ENCODE measurements around the gene SUN2.
"Not testable (repeated sequence)": the region's sequence is repeated elsewhere in the genome, so short reads cannot be mapped to it uniquely, and the experiment has no call there.

Gene SUN2, protein sequence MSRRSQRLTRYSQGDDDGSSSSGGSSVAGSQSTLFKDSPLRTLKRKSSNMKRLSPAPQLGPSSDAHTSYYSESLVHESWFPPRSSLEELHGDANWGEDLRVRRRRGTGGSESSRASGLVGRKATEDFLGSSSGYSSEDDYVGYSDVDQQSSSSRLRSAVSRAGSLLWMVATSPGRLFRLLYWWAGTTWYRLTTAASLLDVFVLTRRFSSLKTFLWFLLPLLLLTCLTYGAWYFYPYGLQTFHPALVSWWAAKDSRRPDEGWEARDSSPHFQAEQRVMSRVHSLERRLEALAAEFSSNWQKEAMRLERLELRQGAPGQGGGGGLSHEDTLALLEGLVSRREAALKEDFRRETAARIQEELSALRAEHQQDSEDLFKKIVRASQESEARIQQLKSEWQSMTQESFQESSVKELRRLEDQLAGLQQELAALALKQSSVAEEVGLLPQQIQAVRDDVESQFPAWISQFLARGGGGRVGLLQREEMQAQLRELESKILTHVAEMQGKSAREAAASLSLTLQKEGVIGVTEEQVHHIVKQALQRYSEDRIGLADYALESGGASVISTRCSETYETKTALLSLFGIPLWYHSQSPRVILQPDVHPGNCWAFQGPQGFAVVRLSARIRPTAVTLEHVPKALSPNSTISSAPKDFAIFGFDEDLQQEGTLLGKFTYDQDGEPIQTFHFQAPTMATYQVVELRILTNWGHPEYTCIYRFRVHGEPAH
- long read RNA-seq, donor 1: 0 reads
- long read RNA-seq, donor 2, partial matches to known transcripts: 0 of 1 reads
- long read RNA-seq, donor 2, other reads (novel, unspliced or antisense): 0 of 1 reads
- long read RNA-seq, donor 3: 0 reads
- long read RNA-seq, donor 4, partial matches to known transcripts: 0 of 1 reads
- long read RNA-seq, donor 4, other reads (novel, unspliced or antisense): 0 of 1 reads
- long read RNA-seq, donor 5, partial matches to known transcripts: 24 of 34 reads
- long read RNA-seq, donor 5, other reads (novel, unspliced or antisense): 10 of 34 reads
- long read RNA-seq, donor 6: 0 reads
- long read RNA-seq, donor 7, partial matches to known transcripts: 5 of 11 reads
- long read RNA-seq, donor 7, other reads (novel, unspliced or antisense): 6 of 11 reads
- long read RNA-seq, donor 8: 0 reads

DNA sequence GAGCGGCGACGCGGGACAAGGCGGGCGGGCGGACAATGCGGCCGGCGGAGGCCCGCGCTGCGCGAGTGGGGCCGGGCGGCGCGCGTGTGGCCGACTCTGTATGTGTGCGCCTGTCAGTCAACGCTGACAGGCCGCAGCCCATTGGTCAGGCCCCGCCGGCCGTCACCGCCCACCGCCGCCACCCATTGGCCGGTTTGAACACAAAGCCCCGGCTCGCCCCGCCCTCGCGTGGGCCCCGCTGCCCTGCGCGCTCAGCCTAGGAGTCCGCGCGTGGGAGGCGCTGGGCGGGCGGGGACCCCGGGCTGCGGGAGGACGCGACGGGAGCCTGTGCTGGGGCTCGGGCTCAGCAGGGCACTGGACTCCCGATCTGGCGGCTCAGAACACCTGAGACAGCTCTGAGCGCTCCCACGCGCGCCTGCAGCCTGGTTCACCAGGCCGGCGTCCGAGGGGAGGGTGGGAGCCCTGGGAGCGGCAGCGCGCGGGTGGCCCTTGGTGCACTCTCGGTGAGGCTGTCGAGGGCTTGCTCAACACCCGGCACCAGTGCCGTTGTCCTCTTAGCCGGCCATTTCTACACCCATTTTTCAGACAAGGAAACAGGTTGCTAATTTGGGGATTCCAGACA, at the start of gene SUN2:
TSS of gene SUN2 (minus strand) at position 88 of the 622 bp plus-strand sequence. CDS start 3,370 bp downstream, outside the sequence.
- DNase-seq: peak; percentile 85

DNA sequence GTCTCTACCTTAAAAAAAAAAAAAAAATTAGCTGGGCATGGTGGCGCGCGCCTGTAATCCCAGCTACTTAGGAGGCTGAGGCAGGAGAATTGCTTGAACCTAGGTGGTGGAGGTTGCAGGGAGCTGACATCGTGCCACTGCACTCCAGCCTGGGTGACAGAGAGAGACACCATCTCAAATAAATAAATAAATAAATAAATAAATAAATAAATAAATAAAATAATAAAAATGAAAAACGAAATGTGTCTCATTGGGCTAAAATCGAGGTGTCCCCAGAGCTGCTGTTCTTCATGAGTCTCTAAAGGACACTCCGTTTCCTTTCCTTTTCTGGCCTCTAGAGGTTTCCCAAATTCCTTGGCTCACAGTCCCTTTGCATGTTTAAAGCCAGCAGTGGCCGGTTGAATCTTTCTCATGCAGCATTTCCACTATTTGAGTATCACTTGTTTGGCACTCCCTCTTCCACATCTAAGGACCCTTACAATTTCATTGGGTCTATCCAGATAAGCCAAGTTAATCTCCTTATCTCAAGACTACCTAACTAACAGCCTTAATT, 49.3 kb upstream of the SUN2 start:
- DNase-seq: not testable (repeated sequence)

DNA sequence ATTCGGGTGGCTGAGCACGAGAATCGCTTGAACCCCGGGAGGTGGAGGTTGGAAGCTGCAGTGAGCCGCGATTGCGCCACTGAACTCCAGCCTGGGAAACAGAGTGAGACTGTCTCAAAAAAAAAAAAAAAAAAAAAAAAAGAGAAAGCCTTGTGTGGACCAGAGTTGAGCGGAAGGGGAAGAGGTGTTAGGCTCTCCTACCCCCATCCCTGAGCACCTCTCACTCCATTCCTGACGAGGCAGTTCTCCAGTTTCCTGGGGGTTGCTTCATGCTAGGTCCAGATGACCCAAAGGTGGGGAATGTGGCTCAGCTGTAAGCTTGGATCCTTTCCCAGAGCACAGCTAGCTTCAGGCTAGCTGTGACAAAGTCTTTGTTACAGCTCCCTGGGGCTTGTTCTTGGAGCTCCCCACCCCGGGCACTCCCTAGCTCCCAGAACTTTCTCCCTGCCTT, 46.9 kb upstream of the SUN2 start:
- peak; percentile 29 for DNase-seq

DNA sequence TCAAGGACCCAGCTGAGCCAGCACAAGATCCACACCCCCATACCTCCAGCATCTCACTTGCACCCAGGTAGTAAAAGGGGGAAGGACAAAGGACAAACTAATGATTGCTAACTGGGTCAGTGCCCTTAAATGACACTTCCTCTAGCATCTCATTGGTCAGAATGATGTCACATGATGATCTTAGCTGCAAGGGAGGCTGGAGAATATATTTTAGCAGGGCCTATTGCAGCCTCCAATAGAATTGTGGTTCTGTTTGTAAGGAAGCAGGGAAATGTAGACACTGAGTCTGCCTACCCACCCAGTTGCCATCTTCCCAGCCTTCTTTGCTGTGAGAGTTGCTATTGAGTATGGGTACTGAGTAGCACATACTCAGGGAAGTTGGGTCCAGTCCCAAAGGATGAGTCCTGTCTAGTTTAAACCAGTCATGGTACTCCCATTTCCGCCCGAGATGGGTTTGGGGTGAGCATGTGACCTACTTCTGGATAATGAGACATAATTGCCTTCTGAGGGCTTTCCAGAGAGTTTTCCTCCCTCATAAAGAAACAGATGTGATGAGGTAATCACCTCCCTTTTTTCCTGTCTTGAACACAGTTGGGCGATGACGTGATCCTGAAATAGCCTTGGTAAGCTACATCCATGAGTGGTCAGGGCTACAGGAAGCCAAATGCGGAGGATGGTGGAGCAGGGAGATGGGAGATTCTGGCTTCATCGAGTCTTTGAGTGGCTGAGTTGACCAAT, 43.6 kb upstream of the SUN2 start:
- DNase-seq: no peak

DNA sequence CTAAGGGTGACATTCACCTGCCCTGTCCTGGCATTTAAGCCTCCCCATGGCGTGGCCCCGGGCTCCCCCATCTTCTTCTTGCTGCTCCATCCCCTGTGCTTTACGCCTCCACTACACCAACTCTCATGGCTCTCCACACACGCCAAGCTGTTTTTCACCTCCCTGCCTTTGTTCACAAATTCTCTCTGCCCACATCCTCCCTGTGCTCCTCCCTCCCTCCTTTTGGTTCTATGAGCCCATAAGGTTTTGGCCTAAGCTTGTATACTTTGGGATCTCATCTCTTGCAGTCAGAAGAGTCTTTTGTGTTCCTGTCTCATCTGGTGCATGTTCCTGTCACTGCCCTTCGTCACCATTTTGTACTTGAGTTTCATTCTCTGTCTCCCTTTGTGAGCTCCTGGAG, 42.7 kb upstream of the SUN2 start:
- no peak for DNase-seq

DNA sequence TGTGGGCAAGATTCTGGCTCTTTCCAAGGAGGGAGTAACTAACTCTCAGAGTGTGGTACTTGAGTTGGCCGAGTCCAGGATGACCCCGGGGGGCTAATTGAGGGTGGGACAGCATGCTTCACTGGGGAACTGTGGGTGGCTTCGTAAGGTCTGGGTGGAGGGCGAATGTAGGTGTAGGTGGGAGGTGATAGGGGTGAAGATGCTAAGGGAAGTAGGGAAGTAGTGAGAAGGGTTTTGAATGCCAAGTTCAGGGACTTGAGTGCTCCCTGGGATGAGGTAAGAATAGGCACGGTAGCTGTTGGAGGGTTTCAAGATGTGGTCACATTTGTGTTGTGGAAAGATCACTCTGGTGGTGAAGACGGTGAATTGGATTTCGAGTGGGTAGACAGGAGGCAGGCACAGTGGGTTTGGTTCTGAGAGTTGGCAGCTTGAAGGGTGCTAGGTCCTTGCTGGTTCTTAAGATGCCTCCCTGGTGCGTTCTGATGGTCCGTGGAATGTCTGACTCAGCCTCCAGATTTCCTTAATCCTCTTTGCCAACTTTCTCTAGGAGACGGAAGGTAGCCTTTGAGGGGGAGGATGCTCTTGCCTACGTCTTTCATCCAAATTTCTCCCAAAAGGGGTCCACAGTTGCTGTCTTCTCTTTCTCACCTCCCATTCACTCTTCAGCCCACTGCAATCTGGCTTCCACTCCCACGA, 40.6 kb upstream of the SUN2 start:
- no peak for DNase-seq

DNA sequence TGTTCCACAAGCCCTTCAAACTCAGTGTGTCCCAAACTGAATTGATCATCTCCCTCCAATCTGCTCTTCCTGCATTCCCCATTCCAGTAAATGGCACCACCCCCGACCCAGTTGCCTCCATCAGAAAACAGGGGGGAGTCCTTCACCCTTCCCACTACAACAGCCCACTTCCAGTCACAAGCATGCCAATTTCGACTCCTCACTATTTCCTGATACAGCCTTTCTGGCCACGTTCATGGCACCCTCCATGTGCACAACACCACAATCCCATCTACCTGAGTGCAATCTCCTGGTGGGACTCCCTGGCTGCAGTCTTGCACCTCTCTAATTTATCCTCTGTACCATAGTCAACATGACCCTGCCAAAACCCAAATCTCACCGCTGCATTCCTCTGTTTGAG, 39.8 kb upstream of the SUN2 start:
- DNase-seq: no peak

DNA sequence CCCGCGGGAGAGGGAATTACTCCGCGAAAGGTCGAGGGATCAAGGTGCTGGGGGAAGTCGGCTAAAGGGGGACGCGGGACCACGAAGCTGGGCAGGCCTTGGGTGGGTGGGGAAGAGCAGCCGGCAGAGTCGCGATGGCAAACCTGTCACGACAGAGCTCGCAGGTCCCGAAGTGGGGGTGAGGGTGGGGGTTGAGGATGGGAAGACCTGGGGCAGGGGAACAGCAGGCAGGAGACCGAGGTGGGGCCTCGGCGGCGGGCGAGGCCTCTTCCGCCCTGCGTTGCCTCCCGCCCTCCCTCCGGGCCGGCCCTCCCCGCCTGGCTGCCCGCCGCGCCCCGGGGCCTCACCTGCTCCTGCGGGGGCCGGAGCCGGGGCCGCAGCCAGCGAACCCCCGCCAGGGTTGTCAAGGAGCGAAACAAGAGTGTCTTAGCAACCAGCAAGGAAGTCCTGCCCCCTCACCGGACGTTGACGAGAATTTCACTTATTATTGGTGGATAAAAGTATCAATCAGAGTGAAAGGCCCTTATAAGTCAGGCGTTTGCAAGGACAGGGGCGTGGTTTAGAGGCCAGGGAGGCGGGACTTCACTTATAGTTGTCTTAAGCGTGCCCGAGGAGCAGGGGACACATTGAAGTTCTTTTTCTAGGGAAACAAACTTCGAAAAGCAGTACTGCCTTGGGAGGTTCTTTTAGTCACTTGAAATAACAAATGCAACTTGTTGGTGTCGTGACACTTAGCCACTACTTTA, 38.1 kb upstream of the SUN2 start, which contains the start of gene DNAL4:
TSS of gene DNAL4 (minus strand) at position 423 of the 746 bp plus-strand sequence. CDS start 11,412 bp downstream, outside the sequence.
- DNase-seq: peak; percentile 80

DNA sequence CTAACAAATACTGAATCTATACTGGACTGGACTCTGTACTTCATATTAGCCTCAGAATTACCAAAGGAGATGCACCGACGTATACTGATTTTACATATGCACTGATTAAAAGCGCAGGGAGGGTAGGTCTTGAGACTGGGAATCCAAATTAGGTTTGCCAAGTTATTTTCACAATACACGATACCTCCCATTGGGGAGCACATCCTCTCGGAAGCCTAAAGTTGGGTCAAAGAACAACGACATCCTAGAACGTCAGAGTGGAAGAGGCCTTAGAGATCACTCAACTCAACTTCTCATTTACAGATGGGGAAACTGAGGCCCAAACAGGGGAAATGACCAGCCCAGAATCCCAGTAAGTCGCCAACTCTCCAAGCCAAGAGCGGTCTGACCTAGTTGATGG, 37.5 kb upstream of the SUN2 start:
- peak; percentile 24 for DNase-seq

DNA sequence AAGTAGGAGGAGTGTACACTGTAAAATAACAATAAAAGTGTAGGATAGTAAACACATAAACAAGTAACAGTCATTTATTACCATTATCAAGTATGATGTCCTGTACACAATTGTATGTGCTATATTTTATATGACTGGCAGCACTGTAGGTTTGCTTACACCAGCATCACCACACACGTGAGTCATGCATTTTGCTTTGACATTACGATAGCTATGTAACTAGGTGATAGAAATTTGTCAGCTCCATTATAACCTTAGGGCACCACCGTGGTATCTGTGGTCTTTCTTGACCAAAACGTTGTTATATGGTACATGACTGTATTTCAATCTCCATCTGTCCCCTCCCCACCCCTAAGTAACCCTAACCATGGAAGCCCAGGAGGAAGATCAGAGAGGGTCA, 37.0 kb upstream of the SUN2 start:
- no peak for DNase-seq

DNA sequence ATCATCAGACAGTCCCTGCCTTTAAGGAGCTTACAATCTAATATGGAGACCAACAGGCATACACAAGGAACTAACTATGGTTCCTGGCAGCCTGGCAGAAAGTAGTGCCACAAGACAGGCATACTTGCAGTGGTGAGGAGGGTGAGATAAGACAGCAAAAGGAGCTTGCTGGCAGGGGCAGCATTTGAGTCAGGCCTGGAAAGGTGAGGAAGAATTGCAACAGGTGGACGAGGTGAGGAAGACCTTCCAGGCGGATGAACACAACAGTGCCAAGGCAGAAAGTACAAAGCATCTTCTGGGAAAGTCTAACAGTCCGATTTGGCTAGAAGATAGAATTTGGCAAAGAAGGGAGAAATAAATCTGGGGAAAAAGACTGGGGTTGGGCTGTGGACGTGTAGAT, 33.8 kb upstream of the SUN2 start:
- DNase-seq: no peak

DNA sequence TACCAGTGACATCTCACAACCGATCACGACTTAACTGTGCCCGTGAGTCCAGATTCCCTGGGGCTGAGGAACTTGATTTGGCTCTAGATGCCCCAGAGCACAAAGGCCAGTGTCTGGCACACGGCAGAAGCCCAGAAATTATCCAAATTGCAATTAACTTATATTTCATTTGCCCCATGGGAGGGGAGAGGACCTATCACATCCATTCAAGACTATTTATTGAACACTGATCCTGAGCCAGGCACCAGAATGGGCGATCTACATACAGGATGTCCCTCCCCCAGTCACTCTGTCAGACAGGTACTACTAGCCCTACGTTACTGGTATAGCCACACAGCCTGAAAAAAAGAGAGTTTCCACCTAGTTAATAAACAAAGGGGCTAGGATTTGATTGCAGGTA, 33.0 kb upstream of the SUN2 start:
- DNase-seq: no peak

DNA sequence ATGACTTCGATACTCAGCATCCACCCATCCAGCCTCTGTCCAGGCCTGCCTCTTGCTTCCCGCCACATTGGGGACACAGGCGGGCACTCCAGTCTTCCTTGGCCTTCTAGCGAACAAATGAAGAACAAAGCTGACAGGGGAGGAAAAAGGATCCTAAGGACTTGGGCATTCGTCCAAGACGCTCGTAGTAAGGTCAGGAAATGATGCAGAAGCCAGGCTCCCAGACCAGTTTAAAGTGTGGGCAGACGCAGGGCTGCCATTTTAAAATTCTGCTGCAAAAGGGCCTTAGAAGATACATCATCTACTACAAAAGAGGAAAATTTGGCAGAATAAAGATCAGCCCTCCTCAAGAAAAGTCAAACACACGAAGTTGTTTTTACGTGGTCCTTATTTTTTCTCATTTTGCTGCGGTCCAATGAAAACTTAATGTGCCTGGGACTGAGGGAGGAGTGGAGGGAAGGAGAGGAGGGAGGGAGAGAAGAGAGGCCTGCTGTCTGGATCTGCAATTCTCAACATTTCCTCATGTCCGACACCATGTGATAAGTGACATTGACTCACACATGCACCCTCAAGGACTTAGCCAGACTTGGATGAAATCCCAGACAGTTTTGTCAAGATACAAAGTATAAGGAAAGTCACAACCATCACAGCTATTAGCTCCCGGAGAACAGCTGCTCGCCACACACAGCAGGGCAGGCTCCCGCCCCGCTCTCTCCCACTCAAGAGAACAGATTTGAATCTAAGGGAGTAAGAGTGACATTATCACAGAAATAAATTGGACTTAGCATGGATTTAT, 32.4 kb upstream of the SUN2 start:
- DNase-seq: no peak

DNA sequence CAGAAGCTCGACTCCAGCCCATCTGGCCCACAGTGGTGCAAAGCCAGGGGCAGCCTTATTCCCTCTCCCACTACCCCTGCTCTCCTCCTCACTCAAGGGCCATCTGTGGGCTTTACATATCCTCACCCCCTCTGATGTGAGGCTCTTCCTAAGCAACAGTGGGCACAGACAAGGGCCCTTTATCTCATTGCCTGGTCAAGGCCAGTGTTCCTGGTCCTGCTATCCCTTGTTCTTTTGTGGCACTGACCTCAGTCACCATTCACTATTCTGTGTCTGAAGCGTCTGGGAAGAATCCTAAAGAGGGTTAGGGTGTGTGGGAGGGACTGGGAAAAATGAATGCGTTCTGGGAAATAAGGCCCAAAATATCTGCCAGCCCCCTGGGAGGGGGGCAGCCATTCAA, 30.8 kb upstream of the SUN2 start:
- no peak for DNase-seq

DNA sequence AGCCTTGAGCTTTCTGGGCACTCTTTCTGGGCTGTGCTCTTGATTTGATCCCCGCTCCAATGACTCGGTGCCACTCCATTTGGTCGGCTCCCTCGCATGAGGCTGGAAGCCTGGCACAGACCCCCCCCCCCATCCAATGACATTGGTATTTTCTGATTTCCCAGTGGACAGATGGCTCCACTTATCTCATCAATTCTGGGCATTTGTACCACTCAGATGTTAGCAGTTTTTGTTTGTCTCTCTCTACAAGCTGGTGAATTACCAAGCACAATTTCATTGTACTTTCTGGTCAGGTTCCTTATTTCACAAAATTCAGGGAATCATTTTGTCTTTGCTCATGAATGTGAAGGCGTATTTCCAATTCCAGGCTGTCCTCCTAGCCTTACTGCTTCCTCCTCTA, 29.1 kb upstream of the SUN2 start:
- DNase-seq: no peak

DNA sequence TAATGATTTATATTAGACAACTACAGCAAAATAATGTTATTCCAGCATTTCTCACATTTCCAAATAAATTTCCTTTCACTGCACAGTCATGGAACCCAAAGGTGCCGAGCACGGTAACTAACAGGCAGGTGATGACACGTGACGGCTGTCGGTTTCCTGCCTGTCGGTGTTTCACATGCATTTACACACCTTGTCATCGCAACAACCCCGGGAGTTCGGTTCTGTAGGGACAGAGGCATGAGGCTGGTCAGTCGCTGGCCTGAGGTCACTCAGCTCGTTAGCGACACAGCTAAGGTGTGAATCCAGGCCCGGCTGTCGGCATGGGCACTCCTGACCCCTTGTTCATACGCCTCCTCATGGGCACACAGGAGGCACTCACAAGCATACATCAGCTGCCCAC, 28.2 kb upstream of the SUN2 start:
- no peak for DNase-seq

DNA sequence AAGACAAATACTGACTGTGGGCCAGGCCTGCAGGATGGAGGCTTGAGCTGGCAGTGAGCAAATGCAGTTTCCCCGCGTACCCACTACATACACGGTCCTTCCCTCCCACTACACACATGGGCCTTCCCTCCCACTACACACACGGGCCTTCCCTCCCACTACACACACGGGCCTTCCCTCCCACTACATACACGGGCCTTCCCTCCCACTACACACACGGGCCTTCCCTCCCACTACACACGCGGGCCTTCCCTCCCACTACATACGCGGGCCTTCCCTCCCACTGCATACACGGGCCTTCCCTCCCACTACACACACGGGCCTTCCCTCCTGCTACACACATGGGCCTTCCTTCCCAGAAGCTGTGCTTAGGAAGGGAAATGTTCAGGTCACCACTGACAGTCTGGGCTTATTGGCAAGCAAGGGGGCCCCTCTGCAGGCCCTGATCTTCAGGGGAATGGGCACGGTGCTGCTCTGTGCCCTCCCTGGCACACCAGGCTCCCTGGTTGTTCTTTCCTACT, 27.4 kb upstream of the SUN2 start:
- DNase-seq: no peak

DNA sequence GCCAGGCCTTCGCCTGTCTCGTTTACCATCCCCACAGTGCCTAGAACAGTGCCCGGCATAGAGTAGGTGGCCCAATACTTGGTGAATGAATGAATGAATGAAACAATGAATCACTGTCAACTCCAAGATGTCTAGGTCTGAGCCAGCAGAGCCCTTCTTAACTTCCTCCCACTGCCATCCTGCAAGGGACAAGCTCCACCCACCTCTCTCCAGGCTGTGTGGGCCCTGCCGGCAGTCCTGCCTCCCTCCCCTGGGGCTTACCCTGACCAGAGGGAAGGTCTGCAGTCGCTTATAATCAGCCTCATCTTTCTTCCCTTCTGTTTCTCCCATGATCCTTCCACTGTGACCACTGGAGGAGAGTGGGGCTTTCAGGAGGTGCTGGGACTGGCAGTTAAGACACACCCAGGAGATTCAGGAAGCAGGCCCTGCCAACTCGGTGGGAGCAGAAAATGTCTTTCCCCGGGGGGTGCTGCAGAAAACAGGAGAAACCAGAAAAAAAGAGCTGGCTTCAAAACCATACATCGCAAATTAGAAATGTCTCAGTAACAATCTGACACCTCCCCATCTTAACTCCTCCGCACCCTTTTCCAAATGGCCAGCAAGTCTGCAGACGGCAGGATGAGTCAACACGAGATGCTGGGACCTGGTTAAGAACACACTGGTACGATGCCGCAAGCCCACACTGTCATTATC, 26.8 kb upstream of the SUN2 start:
- DNase-seq: peak; percentile 7

Data from right kidney (tissue), 9 donors.